Cortex of kidney (tissue), 1 donor: Measurements from ENCODE around the gene TPX2.

Experiments used
- DNase-seq: peaks from one replicate; lab custom pipeline; 2025; lab: John Stamatoyannopoulos, UW

TPX2 gene

DNA sequence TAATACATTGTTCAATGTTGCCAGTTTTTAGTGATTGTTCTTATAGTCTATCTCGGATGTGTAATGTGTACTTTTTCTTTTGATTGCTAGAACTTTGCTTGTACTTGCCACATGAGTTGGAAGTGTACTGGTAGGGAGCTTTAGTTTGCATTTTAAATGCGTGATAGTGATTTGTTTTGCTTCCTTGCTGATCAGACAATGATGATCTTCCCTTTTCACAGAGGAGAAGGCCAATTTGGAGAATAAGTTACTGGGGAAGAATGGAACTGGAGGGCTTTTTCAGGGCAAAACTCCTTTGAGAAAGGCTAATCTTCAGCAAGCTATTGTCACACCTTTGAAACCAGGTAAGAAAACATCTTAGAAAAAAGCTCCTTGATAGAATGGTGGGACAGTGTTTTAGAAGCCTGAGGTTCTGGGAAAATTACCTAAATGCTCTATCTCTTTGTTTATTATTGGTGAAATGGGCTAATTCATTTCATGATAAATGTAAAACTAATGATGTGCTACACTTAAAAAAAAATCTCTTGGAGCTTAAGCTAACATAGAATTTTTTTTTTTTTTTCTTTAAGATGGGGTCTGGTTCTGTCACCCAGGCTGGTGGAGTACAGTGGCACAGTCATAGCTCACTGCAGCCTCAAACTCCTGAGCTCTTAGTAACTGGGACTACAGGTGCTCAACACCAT lies 20.9 kb downstream of the TPX2 start:
- no peak for DNase-seq

- no peak for DNase-seq
Observed at GRCh38 chr20:31760519-31761240, 21.6 kb downstream of the TPX2 start.

GRCh38 chr20:31764641-31765305 lies 25.7 kb downstream of the TPX2 start:
- no peak for DNase-seq

DNA sequence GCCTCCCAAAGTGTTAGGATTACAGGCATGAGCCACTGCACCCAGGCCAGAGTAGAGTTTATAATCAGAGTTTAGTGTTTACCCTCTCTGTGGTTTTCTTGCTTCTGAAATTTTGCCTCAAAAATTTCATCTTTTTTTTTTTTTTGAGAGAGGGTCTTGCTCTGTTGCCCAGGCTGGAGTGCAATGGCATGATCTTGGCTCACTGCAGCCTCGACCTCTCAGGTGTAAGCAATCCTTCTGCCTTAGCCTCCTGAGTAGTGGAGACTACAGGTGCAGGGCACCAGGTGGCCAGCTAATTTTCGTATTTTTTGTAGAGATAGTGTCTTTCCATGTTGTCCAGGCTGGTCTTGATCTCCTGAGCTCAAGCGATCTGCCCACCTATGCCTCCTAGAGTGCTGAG lies 28.7 kb downstream of the TPX2 start:
- no peak for DNase-seq

DNA sequence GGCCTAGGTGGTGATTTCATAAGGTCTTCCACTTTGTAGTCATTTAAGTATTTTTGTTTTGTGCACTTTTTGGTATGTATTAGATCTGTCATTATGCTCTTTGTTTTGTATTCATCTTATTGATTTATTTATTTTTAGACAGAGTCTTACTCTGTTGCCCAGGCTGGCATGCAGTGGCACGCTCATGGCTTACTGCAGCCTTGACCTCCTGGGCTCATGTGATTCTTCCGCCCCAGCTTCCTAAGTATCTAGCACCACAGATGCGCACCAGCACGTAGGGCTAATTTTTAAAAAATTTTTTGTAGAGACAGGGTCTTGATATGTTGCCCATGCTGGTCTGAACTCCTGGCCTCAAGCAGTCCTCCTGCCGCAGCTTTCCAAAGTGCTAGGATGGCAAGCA lies 30.6 kb downstream of the TPX2 start:
- DNase-seq = no peak

- DNase-seq = no peak
Observed at GRCh38 chr20:31770243-31770642, 31.2 kb downstream of the TPX2 start.

DNA sequence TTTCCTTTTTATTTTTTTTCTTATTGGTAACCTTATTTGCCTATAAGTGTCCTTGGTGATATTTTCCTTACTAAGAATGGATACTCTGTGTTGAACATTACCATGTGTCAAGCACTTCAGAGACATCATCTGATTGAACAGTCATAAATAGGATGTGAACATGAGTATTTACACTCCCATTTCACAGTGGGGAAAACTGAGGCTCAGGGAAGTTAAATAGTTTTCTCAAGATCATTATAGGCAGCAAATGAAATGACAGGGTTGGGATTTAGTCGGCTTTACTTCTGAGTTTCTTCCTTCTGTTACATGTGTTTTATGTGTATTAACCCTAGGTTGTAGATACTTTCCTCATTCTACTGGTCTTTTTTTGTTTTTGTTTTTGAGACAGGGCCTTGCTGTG lies 35.3 kb downstream of the TPX2 start:
- no peak for DNase-seq

- DNase-seq = no peak
Observed at GRCh38 chr20:31780839-31781238, 41.7 kb downstream of the TPX2 start.

DNA sequence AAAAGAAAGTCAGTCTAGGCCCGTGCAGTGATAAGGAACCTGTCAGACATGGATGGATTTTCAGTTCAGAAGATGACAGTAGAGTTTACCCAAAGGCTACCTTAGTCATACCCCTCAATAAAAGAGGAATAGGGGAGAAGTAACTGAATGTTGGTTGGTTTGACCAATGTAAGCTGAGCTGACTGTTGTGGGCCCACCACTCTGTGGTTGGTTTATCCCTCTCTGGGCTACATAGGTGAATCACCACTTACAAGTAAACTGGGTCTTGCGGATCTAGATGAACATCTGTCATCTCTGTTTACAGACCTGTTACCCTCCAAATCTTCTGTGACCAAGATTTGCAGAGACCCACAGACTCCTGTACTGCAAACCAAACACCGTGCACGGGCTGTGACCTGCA lies 42.9 kb downstream of the TPX2 start:
- DNase-seq = no peak

GRCh38 chr20:31784354-31785044 lies 45.4 kb downstream of the TPX2 start:
- DNase-seq = no peak

DNA sequence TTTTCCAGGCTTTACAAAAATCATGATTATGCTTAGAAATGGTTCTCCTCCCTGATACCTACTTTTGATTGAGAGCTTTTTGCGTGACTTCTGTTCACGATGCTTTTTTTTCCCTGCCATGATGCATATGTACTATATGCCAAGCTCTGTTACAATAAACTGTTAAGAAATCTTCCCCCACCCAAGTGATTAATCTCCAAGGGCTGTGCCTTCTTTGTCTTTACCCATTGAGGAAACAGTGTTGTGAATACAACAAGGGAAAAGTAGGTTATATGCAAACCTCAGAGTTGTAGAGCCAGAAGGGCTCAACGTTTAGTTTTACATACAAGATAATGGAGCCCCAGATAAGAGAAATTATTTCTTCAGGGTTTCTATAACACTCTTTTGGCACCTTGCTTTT lies 46.0 kb downstream of the TPX2 start:
- DNase-seq = no peak

DNA sequence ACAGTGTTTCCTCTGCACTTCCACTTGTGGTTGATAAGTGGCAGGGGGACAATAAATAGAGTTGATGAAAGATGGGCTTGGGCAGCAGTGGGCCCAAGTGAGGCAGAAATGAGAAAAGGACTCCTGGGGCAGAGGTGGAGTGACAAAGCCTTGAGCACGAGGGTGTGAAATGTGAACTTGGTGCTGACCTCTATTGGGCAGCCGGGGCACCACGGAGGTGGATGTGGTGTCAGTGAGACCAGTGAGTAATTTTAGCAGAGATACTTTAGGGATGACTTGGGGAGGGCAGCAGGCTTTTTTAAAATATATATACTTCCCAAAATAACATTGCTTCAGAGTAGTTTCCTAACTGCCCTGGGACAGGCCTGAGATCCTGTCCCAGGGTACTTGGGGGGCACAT lies 49.5 kb downstream of the TPX2 start:
- no peak for DNase-seq

DNA sequence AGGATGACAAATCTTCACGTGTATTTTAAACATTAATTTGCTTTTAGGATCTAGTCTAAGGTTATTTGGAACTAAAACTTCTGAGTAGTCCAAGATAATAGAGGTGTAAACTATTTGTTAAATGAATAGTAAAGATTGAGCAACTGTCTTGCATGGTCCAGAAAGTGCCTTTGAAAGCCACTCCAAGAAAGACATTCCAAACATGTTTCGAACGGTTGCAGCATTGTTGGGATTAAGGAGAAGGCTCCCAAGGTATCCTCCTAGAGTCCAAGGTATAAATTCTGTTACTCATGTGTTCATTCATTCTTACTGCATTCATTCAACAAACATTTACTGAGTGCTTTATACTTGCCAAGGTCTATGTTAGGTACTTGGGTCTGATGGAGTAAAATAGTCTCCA lies 51.3 kb downstream of the TPX2 start:
- no peak for DNase-seq

- no peak for DNase-seq
Observed at GRCh38 chr20:31797364-31797763, 58.3 kb downstream of the TPX2 start.

DNA sequence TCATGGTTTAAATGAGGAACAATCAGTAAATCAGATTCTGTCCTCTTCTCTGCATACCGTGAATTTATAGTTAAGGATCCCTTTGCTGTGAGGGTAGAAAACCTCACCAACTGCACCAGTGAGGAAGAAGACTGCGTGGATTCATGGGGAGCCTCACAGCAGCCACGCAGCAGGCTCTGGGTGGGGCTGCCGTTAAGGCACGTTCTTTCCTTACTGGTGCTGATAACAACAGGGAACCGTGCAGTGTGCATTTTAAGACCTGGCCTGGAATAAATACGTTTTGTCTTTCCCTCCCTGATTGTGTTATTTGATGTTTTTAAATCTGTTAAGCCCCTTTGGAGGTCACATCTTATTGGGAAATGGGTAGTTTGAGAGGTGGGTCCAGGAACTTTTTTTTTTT lies 62.4 kb downstream of the TPX2 start:
- no peak for DNase-seq

DNA sequence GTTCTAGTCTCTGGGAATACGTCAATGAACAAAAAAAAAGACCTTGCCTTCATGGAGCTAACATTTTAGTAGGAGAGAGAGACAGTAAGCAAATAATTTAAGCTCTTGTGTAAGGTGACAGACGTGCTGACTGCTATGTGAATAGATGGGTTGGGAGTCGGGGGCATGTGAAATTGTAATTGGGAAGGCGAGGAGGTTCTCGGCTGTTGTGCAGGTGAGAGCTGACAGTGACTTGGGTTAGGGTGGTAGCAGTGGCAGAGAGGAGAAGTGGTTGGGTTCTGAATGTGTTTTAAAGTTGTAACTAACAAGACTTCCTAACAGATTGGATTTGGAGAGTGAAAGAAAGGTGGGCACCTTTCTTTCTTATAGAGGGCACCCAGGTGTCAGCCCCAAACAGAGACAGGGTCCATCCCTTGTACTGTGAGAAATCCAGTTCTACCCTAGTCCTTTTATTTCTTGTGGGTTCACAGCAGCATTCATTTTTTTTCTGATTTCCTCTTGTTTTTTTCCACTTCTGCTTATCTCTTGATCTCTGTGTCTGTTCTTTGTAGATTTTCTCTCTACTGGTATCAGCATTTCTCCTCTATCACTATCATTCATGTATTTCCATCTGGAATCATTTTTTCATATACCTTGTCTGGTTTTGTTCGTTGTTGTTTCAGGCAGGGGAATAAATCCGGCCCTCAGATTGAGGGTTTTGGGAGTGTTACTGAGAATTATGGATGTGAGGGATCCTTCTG lies 64.6 kb downstream of the TPX2 start:
- no peak for DNase-seq

DNA sequence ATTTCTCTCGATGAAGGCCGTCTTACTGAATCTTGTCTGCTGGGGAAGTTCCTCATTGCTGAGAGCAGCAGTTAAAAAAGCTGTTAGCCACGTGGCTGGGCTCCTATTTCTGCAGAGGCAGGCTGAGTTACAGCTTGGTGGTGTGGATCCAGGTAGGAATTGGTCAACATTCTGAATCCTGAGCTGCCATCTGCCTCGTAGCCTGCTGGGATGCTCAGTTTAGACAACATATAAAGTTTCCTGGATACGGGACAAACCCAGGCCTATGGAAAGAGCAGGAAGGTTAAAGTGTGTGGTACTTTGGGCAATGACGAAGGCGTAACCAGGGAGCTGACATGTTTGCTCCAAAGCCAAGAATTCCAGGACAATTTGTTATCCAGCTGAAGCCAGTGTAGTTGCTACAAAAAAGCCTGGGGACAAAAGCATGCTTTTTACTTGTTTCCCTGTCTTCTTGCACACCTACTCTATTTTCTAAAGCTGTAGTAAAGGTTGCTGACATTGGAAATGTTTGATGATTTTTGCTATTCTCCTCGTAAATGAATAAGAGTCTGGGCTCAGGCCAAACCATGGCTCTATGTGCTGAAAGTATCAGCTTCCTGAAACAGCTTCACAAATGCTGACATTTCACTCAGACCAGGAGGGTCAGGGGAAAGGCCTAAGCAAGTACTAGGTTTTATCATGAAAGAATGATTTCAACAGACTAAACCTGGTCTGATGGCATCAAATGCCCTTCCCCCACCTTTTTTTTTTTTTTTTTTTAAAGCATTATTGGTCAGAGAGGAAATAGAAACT lies 67.7 kb downstream of the TPX2 start:
- DNase-seq = no peak

GRCh38 chr20:31808481-31808880 lies 69.4 kb downstream of the TPX2 start:
- no peak for DNase-seq

DNA sequence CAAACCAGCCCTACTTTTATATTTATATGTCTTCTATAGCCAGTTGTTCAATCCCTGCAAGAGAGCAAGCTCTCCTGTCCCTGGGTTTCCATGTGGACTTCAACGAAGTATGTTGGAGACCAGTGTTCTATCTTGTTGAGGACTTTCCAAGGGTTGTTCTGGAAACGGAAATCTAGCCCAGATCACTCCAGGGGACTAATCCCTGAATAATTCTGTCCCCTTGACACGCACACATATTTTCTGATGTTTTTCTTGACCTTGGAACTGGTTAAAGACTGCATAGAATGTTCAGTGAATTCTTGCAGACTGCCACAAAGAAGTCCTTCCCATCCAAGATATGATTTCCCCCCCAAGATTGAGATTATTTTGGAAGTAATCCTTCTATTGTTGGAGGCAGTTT lies 70.6 kb downstream of the TPX2 start:
- no peak for DNase-seq

GRCh38 chr20:31811198-31811597 lies 72.1 kb downstream of the TPX2 start:
- DNase-seq = no peak
